Measurements from ENCODE around the gene ZNF564.
"Not testable (repeated sequence)": the region's sequence is repeated elsewhere in the genome, so short reads cannot be mapped to it uniquely, and the experiment has no call there.

Gene ZNF564

GRCh38 chr19:12551060-12551832 is at the start of gene ZNF564:
ZNF564 (minus strand) TSS chr19:12551482; CDS start chr19:12551332, 150 bp downstream.
- peak; percentile 98 for DNase-seq

GRCh38 chr19:12597594-12597993 is 46.3 kb upstream of the ZNF564 start:
- DNase-seq: no peak

- no peak for DNase-seq
Measured at GRCh38 chr19:12596927-12597548, 45.8 kb upstream of the ZNF564 start.

DNA sequence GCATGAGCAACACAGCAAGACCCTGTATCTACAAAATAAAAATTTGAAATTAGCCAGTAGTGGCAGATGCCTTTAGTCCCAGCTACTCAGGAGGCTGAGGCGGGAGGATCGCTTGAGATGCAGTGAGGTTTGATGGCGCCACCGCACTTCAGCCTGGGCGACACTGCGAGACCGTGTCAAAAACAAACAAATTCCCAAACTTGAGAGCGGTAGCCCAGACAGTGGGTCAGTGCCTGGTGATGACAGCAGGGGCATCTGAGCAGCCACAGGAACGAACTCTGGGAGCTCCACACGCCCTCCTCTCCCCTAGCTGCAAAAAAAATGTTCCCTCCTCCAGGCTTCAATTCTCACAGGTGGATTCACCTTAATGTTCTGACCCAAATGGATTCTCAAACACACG is 45.2 kb upstream of the ZNF564 start:
- no peak for DNase-seq

DNA sequence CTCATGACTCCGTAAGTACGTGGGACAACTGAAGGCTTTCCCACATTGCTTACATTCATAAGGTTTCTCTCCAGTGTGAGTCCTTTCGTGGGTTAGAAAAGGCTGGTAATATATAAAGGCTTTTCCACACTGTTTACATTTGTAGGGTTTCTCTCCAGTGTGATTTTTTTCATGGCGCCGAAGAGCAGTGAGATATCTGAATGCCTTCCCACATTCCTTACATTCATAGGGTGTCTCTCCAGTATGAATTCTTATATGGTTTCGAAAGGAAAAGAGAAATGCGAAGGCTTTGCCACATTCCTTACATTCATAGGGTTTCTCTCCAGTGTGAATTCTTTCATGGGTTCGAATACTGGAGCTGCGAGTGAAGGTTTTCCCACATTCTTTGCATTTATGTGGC is 29.8 kb upstream of the ZNF564 start:
- DNase-seq: no peak

GRCh38 chr19:12580180-12580694 is 29.0 kb upstream of the ZNF564 start:
- no peak for DNase-seq

GRCh38 chr19:12578641-12579040 is 27.4 kb upstream of the ZNF564 start:
- DNase-seq: no peak

DNA sequence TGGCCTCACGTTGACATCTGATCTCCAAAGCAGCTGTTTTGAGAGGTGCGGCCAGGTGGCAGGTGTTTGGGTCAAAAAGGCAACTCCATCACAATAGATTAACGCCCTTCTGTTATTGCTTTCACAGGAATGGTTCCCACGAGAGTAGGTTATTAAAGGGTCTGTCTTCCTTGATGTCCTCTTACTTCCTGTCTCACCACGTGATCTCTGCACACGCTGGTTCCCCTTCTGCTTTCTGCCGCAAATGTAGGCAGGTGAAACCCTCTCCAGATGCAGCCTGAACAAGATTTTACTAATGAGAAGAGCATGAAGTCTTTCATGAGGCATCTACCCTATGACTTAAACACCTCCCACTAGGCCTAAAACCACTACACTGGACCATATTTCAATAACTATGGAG is 22.8 kb upstream of the ZNF564 start:
- peak; percentile 44 for DNase-seq

DNA sequence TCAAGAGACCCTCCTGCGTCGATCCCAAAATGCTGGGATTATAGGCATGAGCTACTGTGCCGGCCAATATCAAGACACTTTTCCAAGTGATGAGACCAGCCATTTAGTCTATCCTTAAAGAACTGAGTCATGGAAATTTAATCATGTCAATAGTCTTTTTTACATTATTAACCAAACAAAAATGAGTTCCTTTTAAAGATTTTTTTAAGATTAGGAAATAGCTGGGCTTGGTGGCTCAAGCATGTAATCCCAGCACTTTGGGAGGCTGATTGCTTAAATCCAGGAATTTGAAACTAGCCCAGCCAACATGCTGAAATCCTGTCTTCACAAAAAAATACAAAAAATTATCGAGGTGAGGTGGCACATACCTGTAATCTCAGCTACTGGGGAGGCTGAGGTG is 16.7 kb upstream of the ZNF564 start:
- DNase-seq: no peak

DNA sequence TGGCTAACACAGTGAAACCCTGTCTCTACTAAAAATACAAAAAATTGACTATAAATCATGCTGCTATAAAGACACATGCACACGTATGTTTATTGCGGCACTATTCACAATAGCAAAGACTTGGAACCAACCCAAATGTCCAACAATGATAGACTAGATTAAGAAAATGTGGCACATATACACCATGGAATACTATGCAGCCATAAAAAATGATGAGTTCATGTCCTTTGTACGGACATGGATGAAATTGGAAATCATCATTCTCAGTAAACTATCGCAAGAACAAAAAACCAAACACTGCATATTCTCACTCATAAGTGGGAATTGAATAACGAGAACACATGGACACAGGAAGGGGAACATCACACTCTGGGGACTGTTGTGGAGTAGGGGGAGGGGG is 15.1 kb upstream of the ZNF564 start:
- not testable (repeated sequence) for DNase-seq

DNA sequence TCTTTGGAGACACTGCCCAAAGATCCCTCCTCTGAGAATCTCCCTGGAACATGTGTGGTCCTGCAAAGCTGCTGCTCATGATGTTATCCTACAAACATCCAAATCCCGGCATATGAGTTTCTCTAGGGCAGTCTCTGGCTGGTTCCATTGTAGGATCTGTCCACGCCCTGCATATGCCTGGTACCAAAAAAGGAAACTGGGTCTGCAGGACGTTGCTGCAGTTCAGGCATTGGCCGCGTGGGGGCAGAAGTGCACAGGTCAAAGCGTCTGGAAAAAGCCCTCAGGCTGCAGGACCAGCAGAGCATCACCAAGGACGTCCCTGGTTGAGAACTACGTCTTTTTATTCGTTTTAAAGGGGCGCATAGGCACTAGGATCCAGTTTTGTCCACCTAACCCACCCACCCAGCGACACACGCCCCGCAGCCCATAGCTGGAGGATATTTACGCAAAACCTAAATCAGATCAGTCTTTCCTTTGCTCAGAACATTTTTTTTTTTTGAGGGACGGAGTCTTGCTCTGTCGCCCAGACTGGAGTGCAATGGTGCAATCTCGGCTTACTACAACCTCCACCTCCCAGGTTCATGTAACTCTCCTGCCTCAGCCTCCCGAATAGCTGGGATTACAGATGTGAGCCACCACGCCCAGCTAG is 12.9 kb upstream of the ZNF564 start:
- peak; percentile 78 for DNase-seq

DNA sequence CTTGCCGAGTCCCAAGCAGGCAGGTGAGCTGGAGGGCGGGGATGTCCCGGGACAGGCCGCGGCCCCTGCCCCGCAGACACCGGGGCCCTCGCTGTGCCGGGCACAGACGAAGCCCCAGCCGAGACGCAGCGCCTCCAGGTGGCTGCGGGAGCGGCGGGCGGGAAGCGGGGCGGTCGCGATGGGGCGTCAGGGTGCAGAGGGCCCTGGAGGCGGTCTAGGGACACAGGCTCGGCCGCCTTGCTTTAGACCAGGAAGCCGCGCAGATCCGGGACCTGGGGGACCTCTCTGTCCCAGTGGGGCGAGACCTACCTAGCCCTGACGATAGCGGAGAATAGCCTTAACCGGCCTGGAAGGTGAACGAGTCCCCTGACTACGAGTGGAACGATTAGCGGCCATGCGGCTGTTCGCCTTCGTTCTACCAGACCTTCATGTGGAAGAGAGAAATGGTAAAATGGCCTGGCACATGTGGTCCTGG is 4.2 kb upstream of the ZNF564 start:
- no peak for DNase-seq

DNA sequence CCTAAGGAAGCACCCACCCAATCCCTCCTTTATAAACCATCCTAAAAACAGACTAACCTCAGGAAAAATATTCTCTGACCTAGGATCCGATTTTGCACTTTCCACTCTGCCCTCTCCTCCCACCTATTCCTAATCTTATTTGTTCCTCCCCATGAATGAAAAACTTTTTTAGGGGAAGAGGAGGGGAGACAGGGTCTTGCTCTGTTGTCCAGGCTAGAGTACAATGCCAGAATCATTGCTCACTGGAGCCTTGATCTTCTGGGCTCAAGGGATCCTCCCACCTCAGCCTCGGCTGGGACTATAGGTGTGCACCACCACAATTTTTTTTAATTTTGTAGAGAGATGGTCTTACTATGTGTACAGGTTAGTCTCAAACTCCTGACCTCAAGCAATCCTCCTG is 4.4 kb downstream of the ZNF564 start:
- no peak for DNase-seq

DNA sequence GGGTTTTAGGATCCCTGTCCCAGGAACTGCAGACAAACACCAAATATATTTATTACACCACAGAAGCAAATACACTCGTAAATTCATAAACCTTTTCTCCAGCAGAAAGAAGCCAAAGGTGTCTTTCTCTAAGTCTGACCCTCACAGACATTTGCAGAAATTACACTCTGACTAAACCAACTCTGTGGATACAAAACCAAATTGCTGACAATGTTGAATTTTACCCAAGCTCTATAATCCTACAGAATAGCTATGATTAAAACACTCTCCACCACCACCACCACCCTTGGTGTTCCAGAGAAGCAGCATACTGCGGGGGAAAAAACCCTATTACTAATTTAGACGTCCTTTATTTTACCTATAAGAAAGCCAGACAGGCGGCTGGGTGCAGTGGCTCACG is 5.2 kb downstream of the ZNF564 start:
- DNase-seq: no peak

DNA sequence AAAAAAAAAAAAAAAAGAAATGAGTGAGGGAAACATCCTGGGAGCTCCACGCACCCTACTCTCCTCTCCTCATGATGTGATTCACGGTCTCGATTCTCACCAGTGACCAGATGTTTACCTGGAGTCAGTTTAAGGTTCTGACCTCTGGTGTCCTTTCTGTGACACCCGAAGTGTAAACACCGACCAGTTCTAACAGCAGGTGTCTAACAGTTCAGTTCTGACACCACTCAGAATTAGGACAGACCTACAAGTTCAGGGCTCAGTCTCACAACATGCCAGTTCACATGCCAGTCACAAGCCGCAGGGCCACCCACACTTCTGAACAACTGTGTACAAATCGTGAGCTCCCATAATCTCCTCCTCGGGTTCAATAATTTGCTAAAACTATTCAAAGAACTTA is 6.0 kb downstream of the ZNF564 start:
- DNase-seq: no peak

GRCh38 chr19:12544401-12544876 is 6.8 kb downstream of the ZNF564 start:
- DNase-seq: no peak

DNA sequence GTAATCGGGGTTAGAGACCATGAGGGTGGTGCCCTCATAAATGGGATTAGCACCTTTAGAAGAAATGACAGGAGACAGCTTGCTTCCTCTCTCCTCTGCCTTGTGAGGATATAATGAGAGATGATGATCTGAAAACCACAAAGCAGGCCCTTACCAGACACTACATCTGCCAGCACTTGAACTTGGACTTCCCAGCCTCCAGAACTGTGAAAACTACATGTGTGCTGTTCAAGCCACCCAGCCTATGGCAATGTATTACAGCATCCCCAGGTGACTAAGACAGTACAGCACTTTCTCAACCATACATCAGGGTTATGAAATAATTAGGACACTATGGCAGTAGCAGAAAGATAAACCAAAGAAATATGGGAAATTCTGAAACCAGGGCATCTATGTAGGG is 7.4 kb downstream of the ZNF564 start:
- no peak for DNase-seq

- no peak for DNase-seq
Measured at GRCh38 chr19:12527034-12527836, 24.0 kb downstream of the ZNF564 start.

GRCh38 chr19:12526542-12526941 is 24.7 kb downstream of the ZNF564 start:
- no peak for DNase-seq

- no peak for DNase-seq
Measured at GRCh38 chr19:12521996-12522395, 29.3 kb downstream of the ZNF564 start.

DNA sequence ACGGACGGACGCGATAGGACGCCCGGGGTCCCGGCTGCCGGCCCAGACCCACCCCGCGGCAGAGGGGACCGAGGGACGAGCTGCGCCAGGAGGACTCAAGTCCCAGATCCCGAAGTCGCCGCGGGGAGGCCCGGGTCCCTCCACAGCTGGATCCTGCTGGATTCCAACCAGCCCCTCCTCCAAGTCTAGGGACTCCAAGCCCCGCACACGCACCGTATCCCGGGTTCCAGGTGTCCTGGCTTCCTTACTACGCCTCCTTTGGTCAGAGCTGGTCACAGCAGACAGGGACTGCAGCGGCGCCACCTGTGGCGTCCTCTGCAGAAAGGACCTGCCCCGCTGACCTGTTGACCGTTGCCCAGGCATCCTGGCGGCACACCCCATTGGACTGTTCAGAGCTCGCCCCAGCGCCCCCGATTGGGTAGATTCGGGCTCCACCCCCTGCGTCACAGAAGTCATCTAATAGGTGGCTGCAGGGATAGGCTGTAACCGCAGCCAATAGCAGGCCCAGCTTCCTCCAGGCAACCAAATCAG is 37.7 kb downstream of the ZNF564 start:
- peak; percentile 79 for DNase-seq

GRCh38 chr19:12497032-12497431 is 54.2 kb downstream of the ZNF564 start:
- no peak for DNase-seq

- no peak for DNase-seq
Measured at GRCh38 chr19:12496480-12496879, 54.8 kb downstream of the ZNF564 start.

Data from NCI-H2029 (cell line).